GM12878 (cell line): ENCODE data around the gene GABBR2. TPM values are rescaled to one million over a fixed set of nuclear protein-coding genes. Genes with fewer than 3 reads are reported as not detected.

Source experiments
- ATAC-seq: fragments of 200-7000 bp; cut with Tn5 transposase; 3 replicates; pipeline ENCODE4 v1.9.1; 2020; ENCODE audit warnings: mild to moderate bottlenecking, moderate library complexity
- BruUV-seq: library from RNA; stranded (reverse); fragments of 400-500 nt; replicated peaks from 2 replicates; lab custom pipeline; 2021; lab: Mats Ljungman, UMichigan
- CTCF ChIA-PET: fragments of 300-600 bp; sonication (Branson Sonifier 250); formaldehyde crosslinking; extraction: SDS; loops from one replicate; lab custom pipeline; 2021; ENCODE audit warnings: inconsistent platforms; lab: Yijun Ruan, JAX
- POLR2A ChIA-PET: fragments of 350-600 bp; formaldehyde crosslinking; extraction: SDS; loops from one replicate; lab custom pipeline; 2021; ENCODE audit warnings: inconsistent platforms; lab: Charles Lee
- RAD21 ChIA-PET: fragments of 300-600 bp; sonication (Branson Sonifier 250); formaldehyde crosslinking; loops from one replicate; lab custom pipeline; 2023; ENCODE audit warnings: antibody characterized with exemption; ENCODE audit not compliant: unreplicated experiment; lab: Charles Lee
- SMC1A ChIA-PET: fragments of 300-600 bp; sonication (Branson Sonifier 250); formaldehyde crosslinking; loops from one replicate; lab custom pipeline; 2023; ENCODE audit not compliant: unreplicated experiment, uncharacterized antibody; lab: Charles Lee
- DNase-seq: peaks from one replicate; pipeline ENCODE4 v3.0.0-alpha.2; 2011; ENCODE audit warnings: low read depth, low spot score
- FAIRE-seq: peaks from 3 replicates; lab custom pipeline; 2011; peaks lifted over from hg19 to GRCh38; lab: Jason Lieb, UNC
- H2AFZ ChIP-seq: 2 replicates; pipeline ENCODE4 v1.6.0; 2011; ENCODE audit warnings: low read depth, low read length, control low read depth; ENCODE audit not compliant: control insufficient read depth
- H3K27ac ChIP-seq: 2 replicates; pipeline ENCODE4 v1.5.1; 2011; ENCODE audit warnings: control low read depth; ENCODE audit not compliant: control insufficient read depth, insufficient read depth
- H3K27me3 ChIP-seq, 2 experiments: replicated peaks in 1 of 2; 2 replicates each; pipeline versions ENCODE4 v1.6.0 to v1.6.1; 2011; ENCODE audit warnings: low read length in 1 of 2; ENCODE audit not compliant: control insufficient read depth in 2 of 2, insufficient read depth in 2 of 2
- H3K36me3 ChIP-seq, 2 experiments: 2 replicates each; pipeline ENCODE4 v1.5.1; 2011; ENCODE audit warnings: low read length in 1 of 2; ENCODE audit not compliant: control insufficient read depth in 2 of 2, insufficient read depth in 2 of 2
- H3K4me1 ChIP-seq: 2 replicates; pipeline ENCODE4 v1.6.1; 2011; ENCODE audit warnings: mild to moderate bottlenecking, low read length, moderate library complexity, mixed read lengths; ENCODE audit not compliant: control insufficient read depth, insufficient read depth
- H3K4me2 ChIP-seq: 2 replicates; pipeline ENCODE4 v1.6.0; 2011; ENCODE audit warnings: control low read depth; ENCODE audit not compliant: control insufficient read depth, insufficient read depth
- H3K4me3 ChIP-seq: fragments of 200-600 bp; sonication (generic); 2 replicates; pipeline ENCODE4 v1.5.1; 2016
- H3K79me2 ChIP-seq: 2 replicates; pipeline ENCODE4 v1.6.0; 2011; ENCODE audit warnings: low read length; ENCODE audit not compliant: control insufficient read depth, insufficient read depth
- H3K9ac ChIP-seq: 2 replicates; pipeline ENCODE4 v1.8.0; 2011; ENCODE audit warnings: low read length, control low read depth, mixed read lengths; ENCODE audit not compliant: control insufficient read depth, insufficient read depth
- H3K9me3 ChIP-seq: replicated peaks from 3 replicates; pipeline ENCODE4 v1.5.1; 2011; ENCODE audit warnings: mild to moderate bottlenecking, low read length; ENCODE audit not compliant: control insufficient read depth, insufficient read depth
- H4K20me1 ChIP-seq: 2 replicates; pipeline ENCODE4 v1.6.0; 2011; ENCODE audit not compliant: control insufficient read depth, insufficient read depth
- ASH2L ChIP-seq: fragments of 300-600, 200-600 bp; sonication (generic); IDR thresholded peaks from 2 replicates; pipeline ENCODE4 v1.6.1; 2017; ENCODE audit warnings: low read depth, mild to moderate bottlenecking, borderline replicate concordance
- CHD1 ChIP-seq: IDR thresholded peaks from 2 replicates; pipeline ENCODE4 v1.6.1; 2012; ENCODE audit warnings: low read depth, low read length, improper control_type of control experiment
- IKZF2 ChIP-seq, 2 experiments: fragments of 450-650 bp; IDR thresholded peaks; 2 replicates each; pipeline ENCODE4 v1.6.1; 2017; ENCODE audit warnings: mild to moderate bottlenecking in 2 of 2, moderate library complexity in 2 of 2
- MXI1 ChIP-seq: fragments of 150-350 bp; IDR thresholded peaks from 2 replicates; pipeline ENCODE4 v1.6.1; 2011; ENCODE audit warnings: low read depth, mild to moderate bottlenecking, inconsistent platforms, low read length, improper control_type of control experiment
- PML ChIP-seq: IDR thresholded peaks from 2 replicates; pipeline ENCODE4 v1.6.1; 2012; ENCODE audit warnings: low read length, inconsistent platforms
- SREBF1 ChIP-seq: IDR thresholded peaks from 2 replicates; pipeline ENCODE4 v1.6.1; 2012; ENCODE audit warnings: mild to moderate bottlenecking, low read length
- SRF ChIP-seq, 2 experiments: IDR thresholded peaks; 2 replicates each; pipeline ENCODE4 v1.6.1; 2011; ENCODE audit warnings: low read depth in 2 of 2, low read length in 2 of 2, mild to moderate bottlenecking in 1 of 2, moderate library complexity in 1 of 2
- ZNF217 ChIP-seq: fragments of 450-650 bp; IDR thresholded peaks from 2 replicates; pipeline ENCODE4 v1.6.1; 2017; ENCODE audit warnings: antibody characterized with exemption, mild to moderate bottlenecking
- ZNF622 ChIP-seq: fragments of 450-650 bp; IDR thresholded peaks from 2 replicates; pipeline ENCODE4 v1.6.1; 2017; ENCODE audit warnings: mild to moderate bottlenecking, inconsistent platforms
- WGBS: methylation state at CpG from one replicate; pipeline ENCODE4 v1.1.6; 2016; ENCODE audit warnings: low lambda C conversion rate; ENCODE audit not compliant: insufficient replicate concordance, insufficient coverage; ENCODE audit errors: missing lambda C conversion rate; 5-methylcytosine and 5-hydroxymethylcytosine counted together
- in situ Hi-C: fragments of 300-500 bp; cut with MboI; formaldehyde crosslinking; loops from 9 replicates; pipeline ENCODE4 v1.14.3; 2018; ENCODE audit warnings: mixed read lengths
- intact Hi-C: fragments of 100-400 bp; cut with micrococcal nuclease; formaldehyde crosslinking; loops from one replicate; pipeline ENCODE4 v1.14.2; 2022; ENCODE audit not compliant: unreplicated experiment
- polyA plus RNA-seq, 11 experiments: library from polyadenylated mRNA; depleted of rRNA in 4 of 11; unstranded in 6 of 11; stranded (reverse) in 5 of 11; fragments of >200 nt; fragmentation: Nextera tagmentation in 4 of 11; fragmentation: Illumina TruSeq in 1 of 11; extraction: Ambion mirVana in 4 of 11; extraction: Trizol in 1 of 11; gene quantifications; 1 replicate in 1 of 11; 2 replicates in 10 of 11; pipeline versions ENCODE4 v1.2.1 to v1.2.3, GENCODE V29; 2011 to 2016; ENCODE audit warnings: inconsistent platforms in 2 of 11, missing spikeins in 2 of 11, low read depth in 1 of 11
- total RNA-seq, 4 experiments: library from RNA; depleted of rRNA in 3 of 4; stranded (reverse); fragments of >200 nt in 3 of 4; fragmentation: Illumina TruSeq in 1 of 4; extraction: Trizol in 1 of 4; gene quantifications; 2 replicates each; pipeline versions ENCODE4 v1.2.1 to v1.2.3, GENCODE V29; 2013 to 2021
- TF ChIP-seq, protein P1 (sequence below): fragments of 150-350 bp; IDR thresholded peaks from 2 replicates; pipeline ENCODE4 v1.6.1; 2016; ENCODE audit warnings: low read depth, low read length
- TF ChIP-seq, protein P2 (sequence below): fragments of 450-650 bp; IDR thresholded peaks from 2 replicates; pipeline ENCODE4 v1.6.1; 2017; ENCODE audit warnings: mild to moderate bottlenecking, moderate library complexity

GABBR2 gene
- total and polyA plus RNA-seq, 10 of the 15 experiments (the other 5 are each of a cell fraction or from before 2014, with no cell fraction given), result 0.02 to 2.2 (median 0.06) TPM; not detected in 2

DNA sequence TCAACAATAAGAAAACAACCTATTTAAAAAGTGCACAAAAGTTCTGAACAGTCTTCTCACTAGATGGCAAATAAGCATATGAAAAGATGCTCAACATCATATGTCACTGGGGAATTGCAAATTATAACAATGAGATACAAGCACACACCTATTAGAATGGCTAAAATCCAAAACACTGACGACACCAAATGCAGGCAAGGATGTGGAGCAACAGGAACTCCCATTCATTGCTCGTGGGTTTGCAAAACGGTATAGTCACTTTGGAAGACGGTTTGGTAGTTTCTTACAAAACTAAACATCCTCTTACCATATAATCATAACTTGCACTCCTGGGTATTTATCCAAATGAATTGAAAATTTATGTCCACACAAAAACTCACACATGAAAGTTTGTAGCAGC is 352.4 kb downstream of the GABBR2 start:
- RAD21 ChIA-PET, result no interaction called here
- H3K9ac ChIP-seq, result no peak overlapping the region
- no peak overlapping the region for H3K4me2 ChIP-seq
- DNase-seq, result no peak
- no peak overlapping the region for H3K4me3 ChIP-seq
- WGBS, result 2% methylated on average over 4 of the region's 4 CpGs
- in situ Hi-C loops, result no loop called here
- no peak for FAIRE-seq
- H3K79me2 ChIP-seq, result no peaks in the 10 kb centered on the region
- no peak for ATAC-seq
- no peak overlapping the region for H3K27ac ChIP-seq
- H2AFZ ChIP-seq, result no peak overlapping the region
- no peaks in the 10 kb centered on the region for H4K20me1 ChIP-seq
- H3K36me3 ChIP-seq, result no peaks in the 10 kb centered on the region
- TF ChIP-seq, protein P1, sequence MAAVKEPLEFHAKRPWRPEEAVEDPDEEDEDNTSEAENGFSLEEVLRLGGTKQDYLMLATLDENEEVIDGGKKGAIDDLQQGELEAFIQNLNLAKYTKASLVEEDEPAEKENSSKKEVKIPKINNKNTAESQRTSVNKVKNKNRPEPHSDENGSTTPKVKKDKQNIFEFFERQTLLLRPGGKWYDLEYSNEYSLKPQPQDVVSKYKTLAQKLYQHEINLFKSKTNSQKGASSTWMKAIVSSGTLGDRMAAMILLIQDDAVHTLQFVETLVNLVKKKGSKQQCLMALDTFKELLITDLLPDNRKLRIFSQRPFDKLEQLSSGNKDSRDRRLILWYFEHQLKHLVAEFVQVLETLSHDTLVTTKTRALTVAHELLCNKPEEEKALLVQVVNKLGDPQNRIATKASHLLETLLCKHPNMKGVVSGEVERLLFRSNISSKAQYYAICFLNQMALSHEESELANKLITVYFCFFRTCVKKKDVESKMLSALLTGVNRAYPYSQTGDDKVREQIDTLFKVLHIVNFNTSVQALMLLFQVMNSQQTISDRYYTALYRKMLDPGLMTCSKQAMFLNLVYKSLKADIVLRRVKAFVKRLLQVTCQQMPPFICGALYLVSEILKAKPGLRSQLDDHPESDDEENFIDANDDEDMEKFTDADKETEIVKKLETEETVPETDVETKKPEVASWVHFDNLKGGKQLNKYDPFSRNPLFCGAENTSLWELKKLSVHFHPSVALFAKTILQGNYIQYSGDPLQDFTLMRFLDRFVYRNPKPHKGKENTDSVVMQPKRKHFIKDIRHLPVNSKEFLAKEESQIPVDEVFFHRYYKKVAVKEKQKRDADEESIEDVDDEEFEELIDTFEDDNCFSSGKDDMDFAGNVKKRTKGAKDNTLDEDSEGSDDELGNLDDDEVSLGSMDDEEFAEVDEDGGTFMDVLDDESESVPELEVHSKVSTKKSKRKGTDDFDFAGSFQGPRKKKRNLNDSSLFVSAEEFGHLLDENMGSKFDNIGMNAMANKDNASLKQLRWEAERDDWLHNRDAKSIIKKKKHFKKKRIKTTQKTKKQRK, result no peak
- POLR2A ChIA-PET, result no interaction called here
- intact Hi-C loops, result no loop called here
- H3K9me3 ChIP-seq, result no peaks in the 10 kb centered on the region
- H3K4me1 ChIP-seq, result no peaks in the 10 kb centered on the region
- H3K27me3 ChIP-seq, result no peaks in the 10 kb centered on the region; a peak in 1 of 4 replicates
- SMC1A ChIA-PET, result no interaction called here
- BruUV-seq, result no TSS peak
- CTCF ChIA-PET, result no interaction called here

DNA sequence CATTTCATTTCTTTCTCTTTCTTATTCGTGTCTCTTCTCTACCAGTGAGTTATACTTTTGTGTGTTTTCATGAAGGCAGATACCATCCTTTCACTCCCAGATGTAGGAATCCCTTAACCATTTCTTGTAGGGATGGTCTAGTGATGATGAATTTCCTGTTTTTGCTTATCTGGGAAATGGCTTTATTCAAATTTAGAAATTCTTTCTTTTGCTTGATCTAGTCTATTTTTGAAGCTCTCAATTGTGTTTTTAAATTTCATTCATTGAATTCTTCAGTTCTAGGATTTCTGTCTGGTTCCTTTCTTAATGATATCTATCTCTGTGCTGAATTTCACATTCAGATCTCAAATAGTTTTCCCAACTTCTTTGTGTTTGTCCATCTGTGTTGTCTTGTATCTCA is 357.4 kb downstream of the GABBR2 start:
- CTCF ChIA-PET, result no interaction called here
- Histone ChIP-seq H2AFZ (no peak overlapping the region), H3K36me3 (no peaks in the 10 kb centered on the region), H3K27ac (no peak overlapping the region), H4K20me1 (no peaks in the 10 kb centered on the region), H3K4me2 (no peak overlapping the region), H3K9me3 (no peaks in the 10 kb centered on the region), H3K4me1 (no peaks in the 10 kb centered on the region), H3K27me3 (no peaks in the 10 kb centered on the region; a peak in 1 of 4 replicates), H3K9ac (no peak overlapping the region), H3K79me2 (no peaks in the 10 kb centered on the region), H3K4me3 (no peak overlapping the region)
- FAIRE-seq (no peak), DNase-seq (no peak), ATAC-seq (no peak)
- in situ Hi-C loops, result no loop called here
- RAD21 ChIA-PET, result no interaction called here
- WGBS, result 0% methylated on average over 1 of the region's 1 CpG
- TF ChIP-seq SRF (IDR thresholded peaks at IDR 0.05; ENCODE audit: low read depth in 2 of 2, low read length in 2 of 2) (no peak), PML (no peak), ZNF217 (no peak), ASH2L (no peak), SREBF1 (no peak), CHD1 (no peak), MXI1 (no peak), ZNF622 (no peak), IKZF2 (IDR thresholded peaks at IDR 0.05) (no peak)
- TF ChIP-seq, protein P2, sequence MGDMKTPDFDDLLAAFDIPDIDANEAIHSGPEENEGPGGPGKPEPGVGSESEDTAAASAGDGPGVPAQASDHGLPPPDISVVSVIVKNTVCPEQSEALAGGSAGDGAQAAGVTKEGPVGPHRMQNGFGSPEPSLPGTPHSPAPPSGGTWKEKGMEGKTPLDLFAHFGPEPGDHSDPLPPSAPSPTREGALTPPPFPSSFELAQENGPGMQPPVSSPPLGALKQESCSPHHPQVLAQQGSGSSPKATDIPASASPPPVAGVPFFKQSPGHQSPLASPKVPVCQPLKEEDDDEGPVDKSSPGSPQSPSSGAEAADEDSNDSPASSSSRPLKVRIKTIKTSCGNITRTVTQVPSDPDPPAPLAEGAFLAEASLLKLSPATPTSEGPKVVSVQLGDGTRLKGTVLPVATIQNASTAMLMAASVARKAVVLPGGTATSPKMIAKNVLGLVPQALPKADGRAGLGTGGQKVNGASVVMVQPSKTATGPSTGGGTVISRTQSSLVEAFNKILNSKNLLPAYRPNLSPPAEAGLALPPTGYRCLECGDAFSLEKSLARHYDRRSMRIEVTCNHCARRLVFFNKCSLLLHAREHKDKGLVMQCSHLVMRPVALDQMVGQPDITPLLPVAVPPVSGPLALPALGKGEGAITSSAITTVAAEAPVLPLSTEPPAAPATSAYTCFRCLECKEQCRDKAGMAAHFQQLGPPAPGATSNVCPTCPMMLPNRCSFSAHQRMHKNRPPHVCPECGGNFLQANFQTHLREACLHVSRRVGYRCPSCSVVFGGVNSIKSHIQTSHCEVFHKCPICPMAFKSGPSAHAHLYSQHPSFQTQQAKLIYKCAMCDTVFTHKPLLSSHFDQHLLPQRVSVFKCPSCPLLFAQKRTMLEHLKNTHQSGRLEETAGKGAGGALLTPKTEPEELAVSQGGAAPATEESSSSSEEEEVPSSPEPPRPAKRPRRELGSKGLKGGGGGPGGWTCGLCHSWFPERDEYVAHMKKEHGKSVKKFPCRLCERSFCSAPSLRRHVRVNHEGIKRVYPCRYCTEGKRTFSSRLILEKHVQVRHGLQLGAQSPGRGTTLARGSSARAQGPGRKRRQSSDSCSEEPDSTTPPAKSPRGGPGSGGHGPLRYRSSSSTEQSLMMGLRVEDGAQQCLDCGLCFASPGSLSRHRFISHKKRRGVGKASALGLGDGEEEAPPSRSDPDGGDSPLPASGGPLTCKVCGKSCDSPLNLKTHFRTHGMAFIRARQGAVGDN, result no peak
- POLR2A ChIA-PET, result no interaction called here
- intact Hi-C loops, result no loop called here
- no TSS peak for BruUV-seq
- SMC1A ChIA-PET, result no interaction called here
